Right atrium auricular region (tissue), 2 donors: ENCODE results near the gene TAGLN3. TPM values are rescaled to one million over a fixed set of nuclear protein-coding genes. Genes with fewer than 3 reads are reported as not detected.

ENCODE experiments used
- DNase-seq: peaks from one replicate; pipeline ENCODE4 v3.0.0-alpha.2; 2019; ENCODE audit warnings: low spot score
- H3K27ac ChIP-seq, 2 donors: fragments of 200-600 bp; sonication (generic); 1 replicate in 1 of 2; 2 replicates in 1 of 2; pipeline ENCODE4 v1.5.1; 2016 to 2019
- H3K27me3 ChIP-seq, 2 donors: fragments of 200-600 bp; sonication (generic); one replicate each; pipeline versions ENCODE4 v1.5.1 to v1.6.0; 2017 to 2019
- H3K36me3 ChIP-seq: fragments of 200-600 bp; sonication (generic); one replicate; pipeline ENCODE4 v1.5.1; 2016
- H3K4me1 ChIP-seq, 2 donors: fragments of 200-600 bp; sonication (generic); one replicate each; pipeline versions ENCODE4 v1.5.1 to v1.6.0; 2017 to 2019
- H3K4me3 ChIP-seq, 2 donors: fragments of 200-600 bp; sonication (generic); 1 replicate in 1 of 2; 2 replicates in 1 of 2; pipeline ENCODE4 v1.5.1; 2017 to 2019; ENCODE audit warnings: mild to moderate bottlenecking in 1 of 2, moderate library complexity in 1 of 2
- H3K9me3 ChIP-seq, 2 donors: fragments of 200-600 bp; sonication (generic); one replicate each; pipeline ENCODE4 v1.5.1; 2019
- total RNA-seq, 2 donors: library from RNA; depleted of rRNA; stranded (reverse); fragments of >200 nt; gene quantifications; one replicate each; pipeline ENCODE4 v1.1.0, GENCODE V29; 2016
- TF ChIP-seq, protein P1 (sequence below), 2 donors: fragments of 200-600 bp; sonication (generic); IDR thresholded peaks; one replicate each; pipeline ENCODE4 v1.5.1; 2019; ENCODE audit warnings: antibody characterized with exemption in 2 of 2

The TAGLN3 gene
- total RNA-seq, 2 donors from 2014 or later, result not detected

DNA sequence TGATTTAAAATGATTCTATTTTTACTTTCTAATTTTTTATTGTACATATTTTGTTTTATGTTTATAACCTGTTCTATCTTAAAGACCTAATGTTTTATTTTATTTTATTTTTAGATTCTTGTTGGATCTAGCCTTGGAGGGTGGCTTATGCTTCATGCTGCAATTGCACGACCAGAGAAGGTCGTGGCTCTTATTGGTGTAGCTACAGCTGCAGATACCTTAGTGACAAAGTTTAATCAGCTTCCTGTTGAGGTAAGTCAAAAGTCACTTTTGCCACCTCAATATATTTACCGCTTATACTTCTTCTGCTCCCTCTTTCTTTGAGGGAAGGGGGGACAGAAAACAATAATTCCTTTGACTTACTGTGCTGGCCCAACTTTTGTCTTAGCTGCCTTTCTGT lies 11.9 kb upstream of the TAGLN3 start:
- Histone ChIP-seq H3K4me1 (no peaks in the 10 kb centered on the region), H3K27ac (no peak overlapping the region), H3K9me3 (no peaks in the 10 kb centered on the region), H3K36me3 (peaks cover 11% of the 10 kb centered on the region), H3K27me3 (no peaks in the 10 kb centered on the region), H3K4me3 (no peak overlapping the region)
- TF ChIP-seq, protein P1, sequence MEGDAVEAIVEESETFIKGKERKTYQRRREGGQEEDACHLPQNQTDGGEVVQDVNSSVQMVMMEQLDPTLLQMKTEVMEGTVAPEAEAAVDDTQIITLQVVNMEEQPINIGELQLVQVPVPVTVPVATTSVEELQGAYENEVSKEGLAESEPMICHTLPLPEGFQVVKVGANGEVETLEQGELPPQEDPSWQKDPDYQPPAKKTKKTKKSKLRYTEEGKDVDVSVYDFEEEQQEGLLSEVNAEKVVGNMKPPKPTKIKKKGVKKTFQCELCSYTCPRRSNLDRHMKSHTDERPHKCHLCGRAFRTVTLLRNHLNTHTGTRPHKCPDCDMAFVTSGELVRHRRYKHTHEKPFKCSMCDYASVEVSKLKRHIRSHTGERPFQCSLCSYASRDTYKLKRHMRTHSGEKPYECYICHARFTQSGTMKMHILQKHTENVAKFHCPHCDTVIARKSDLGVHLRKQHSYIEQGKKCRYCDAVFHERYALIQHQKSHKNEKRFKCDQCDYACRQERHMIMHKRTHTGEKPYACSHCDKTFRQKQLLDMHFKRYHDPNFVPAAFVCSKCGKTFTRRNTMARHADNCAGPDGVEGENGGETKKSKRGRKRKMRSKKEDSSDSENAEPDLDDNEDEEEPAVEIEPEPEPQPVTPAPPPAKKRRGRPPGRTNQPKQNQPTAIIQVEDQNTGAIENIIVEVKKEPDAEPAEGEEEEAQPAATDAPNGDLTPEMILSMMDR (IDR thresholded peaks at IDR 0.05), result no peak
- DNase-seq, result no peak

DNA sequence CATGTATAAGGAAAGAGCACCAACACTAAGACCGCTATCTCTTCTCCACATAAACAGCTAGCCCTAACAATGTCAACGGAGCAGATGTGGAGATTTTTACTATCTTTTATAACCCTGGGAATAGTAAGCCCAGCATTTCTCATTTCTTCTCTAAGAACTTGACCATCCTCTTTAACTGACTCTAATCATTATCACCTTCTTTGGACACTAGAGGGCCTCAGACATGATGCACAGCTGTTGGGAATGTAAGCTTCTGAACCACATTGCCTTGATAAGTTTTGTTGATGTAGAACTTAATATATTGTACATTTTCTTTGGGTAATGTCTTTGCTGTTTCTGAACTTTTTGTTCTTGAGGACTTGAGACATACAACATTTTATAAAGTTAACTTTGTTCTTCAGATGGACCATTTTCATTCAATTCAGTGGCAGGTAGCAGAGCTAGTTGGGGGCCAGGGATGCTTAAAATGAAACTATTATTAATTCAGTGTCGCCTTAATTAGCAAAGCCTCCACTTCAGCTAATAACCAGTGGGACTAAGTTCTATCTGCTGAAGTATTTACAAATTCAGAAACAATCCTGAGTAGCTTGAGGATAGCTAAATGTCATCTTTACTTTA lies 9.6 kb upstream of the TAGLN3 start:
- Histone ChIP-seq H3K36me3 (peaks cover 12% of the 10 kb centered on the region), H3K9me3 (no peaks in the 10 kb centered on the region)
- DNase-seq, result no peak

DNA sequence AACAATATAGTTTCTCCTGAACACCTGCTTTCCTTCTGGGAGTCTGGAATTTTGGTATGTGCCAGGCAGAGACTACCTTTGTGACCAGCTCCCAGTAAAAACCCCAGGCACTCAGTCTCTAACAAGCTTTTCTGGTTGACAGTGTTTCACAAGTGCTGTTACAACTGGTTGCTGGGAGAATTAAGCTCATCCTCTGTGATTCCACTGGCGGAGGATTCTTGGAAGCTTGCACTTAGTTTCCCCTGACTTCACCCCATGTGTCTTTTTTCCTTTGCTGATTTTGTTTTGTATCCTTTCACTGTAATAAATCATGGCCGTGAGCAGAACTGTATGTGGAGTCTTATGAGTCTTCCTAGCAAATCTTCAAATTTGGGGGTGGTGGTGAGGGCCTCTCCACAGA lies 5.7 kb upstream of the TAGLN3 start:
- DNase-seq, result no peak
- Histone ChIP-seq H3K4me3 (no peak overlapping the region), H3K27ac (no peak overlapping the region), H3K27me3 (no peaks in the 10 kb centered on the region), H3K9me3 (no peaks in the 10 kb centered on the region), H3K4me1 (no peaks in the 10 kb centered on the region), H3K36me3 (peaks cover 7% of the 10 kb centered on the region)
- TF ChIP-seq, protein P1 (IDR thresholded peaks at IDR 0.05), result no peak

More for the DNA sequence above, 9.6 kb upstream of the TAGLN3 start:
- TF ChIP-seq, protein P1 (IDR thresholded peaks at IDR 0.05), result peak; percentile 51 to 76
- Histone ChIP-seq H3K4me1 (no peaks in the 10 kb centered on the region), H3K4me3 (no peak overlapping the region), H3K27me3 (no peaks in the 10 kb centered on the region), H3K27ac (no peak overlapping the region)

DNA sequence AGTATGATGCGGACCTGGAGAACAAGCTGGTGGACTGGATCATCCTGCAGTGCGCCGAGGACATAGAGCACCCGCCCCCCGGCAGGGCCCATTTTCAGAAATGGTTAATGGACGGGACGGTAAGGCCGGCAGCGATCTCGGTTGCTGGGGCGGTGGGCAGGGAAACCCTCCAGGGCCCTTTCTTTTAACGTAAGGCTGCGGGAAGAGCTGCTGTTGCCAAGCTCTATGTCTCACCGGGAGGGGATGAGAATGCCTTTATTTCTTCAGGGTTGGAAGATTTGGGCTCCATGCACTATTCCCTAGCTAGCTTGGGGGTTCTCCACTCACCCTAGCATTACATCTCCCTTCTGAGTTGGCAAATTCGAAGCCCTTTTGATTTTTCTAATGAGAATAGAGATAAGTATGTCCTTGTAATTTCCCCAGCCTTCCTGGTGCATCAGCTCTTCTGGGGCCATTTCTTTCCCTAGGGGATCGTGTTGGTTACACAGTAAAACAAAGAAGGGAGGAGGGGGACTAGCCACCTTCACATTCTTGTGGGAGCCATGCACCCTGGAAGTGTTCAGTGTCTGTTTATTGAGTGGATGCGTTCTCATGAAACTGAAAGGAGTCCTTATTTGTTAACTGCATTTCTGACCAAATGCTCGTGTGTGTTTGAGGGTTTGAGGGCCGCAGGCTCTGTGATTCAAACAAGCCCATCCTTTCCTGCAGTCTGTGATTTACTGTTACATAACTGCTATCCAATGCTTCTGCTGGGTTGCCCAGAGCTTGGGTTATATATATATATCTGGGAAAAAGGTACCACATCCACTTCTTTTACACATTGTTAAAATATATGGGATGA lies 982 bp downstream of the TAGLN3 start:
- Histone ChIP-seq H3K36me3 (no peaks in the 10 kb centered on the region), H3K27me3 (no peaks in the 10 kb centered on the region), H3K9me3 (no peaks in the 10 kb centered on the region), H3K4me3 (peak overlapping the region; percentile 18 to 44), H3K4me1 (peaks cover 0 to 13% of the 10 kb centered on the region in 2 donors), H3K27ac (no peak overlapping the region)
- DNase-seq, result no peak
- TF ChIP-seq, protein P1 (IDR thresholded peaks at IDR 0.05), result no peak

DNA sequence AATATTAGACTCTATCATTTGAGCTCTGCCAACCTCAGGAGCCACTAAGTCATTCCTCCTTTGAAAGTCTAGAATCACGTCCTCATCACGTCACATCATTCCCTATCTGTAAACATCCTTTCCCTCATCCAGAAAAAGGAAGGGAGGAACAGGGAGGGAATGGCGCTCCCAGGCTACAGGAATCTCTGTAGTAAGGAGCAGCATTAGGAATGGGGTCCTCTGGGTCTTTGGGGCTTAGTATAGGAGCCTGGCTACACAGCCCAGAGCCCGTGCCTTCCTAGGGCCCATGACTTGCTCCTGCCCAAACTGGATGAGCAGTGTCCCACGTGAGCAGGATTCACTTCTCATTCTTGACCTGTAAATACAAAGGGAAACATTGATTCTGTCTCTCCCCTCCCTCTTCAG lies 1.6 kb downstream of the TAGLN3 start:
- TF ChIP-seq, protein P1 (IDR thresholded peaks at IDR 0.05), result no peak
- DNase-seq, result no peak
- Histone ChIP-seq H3K27me3 (no peaks in the 10 kb centered on the region), H3K27ac (no peak overlapping the region), H3K4me1 (peaks cover 0 to 13% of the 10 kb centered on the region in 2 donors), H3K36me3 (no peaks in the 10 kb centered on the region), H3K4me3 (no peak overlapping the region), H3K9me3 (no peaks in the 10 kb centered on the region)
